Transverse colon (tissue), 4 donors: ENCODE measurements around the gene TNNT2. TPM values are rescaled to one million over a fixed set of nuclear protein-coding genes. Genes with fewer than 3 reads are reported as not detected.

Experiments used
- DNase-seq: peaks from one replicate; pipeline ENCODE4 v3.0.0-alpha.2; 2019
- H3K27ac ChIP-seq, 4 donors: fragments of 200-600 bp; sonication (generic); 2 replicates each; pipeline ENCODE4 v1.5.1; 2016 to 2018; ENCODE audit warnings: inconsistent platforms in 4 of 4
- H3K27me3 ChIP-seq: fragments of 200-600 bp; sonication (generic); 2 replicates; pipeline ENCODE4 v1.5.1; 2017; ENCODE audit warnings: inconsistent platforms
- H3K36me3 ChIP-seq, 4 donors: fragments of 200-600 bp; sonication (generic); 2 replicates each; pipeline ENCODE4 v1.5.1; 2017 to 2019; ENCODE audit warnings: inconsistent platforms in 4 of 4
- H3K4me1 ChIP-seq, 4 donors: fragments of 200-600 bp; sonication (generic); 2 replicates each; pipeline ENCODE4 v1.5.1; 2017 to 2020; ENCODE audit warnings: inconsistent platforms in 4 of 4
- H3K4me3 ChIP-seq, 4 donors: fragments of 200-600 bp; sonication (generic); 1 replicate in 1 of 4; 2 replicates in 3 of 4; pipeline versions ENCODE4 v1.5.1 to v1.6.1; 2017 to 2019; ENCODE audit warnings: inconsistent platforms in 4 of 4
- H3K9me3 ChIP-seq, 2 donors: fragments of 200-600 bp; sonication (generic); 2 replicates each; pipeline ENCODE4 v1.5.1; 2017 to 2019; ENCODE audit warnings: inconsistent platforms in 2 of 2
- EP300 ChIP-seq: sonication (generic); formaldehyde crosslinking; IDR thresholded peaks from one replicate; pipeline ENCODE4 v1.6.1; 2017; ENCODE audit warnings: antibody characterized with exemption, low read depth
- POLR2A ChIP-seq: fragments of 450-650 bp; IDR thresholded peaks from one replicate; pipeline ENCODE4 v1.6.1; 2016; ENCODE audit warnings: antibody characterized with exemption, mild to moderate bottlenecking, moderate library complexity
- POLR2AphosphoS5 ChIP-seq, 3 donors: sonication (generic); formaldehyde crosslinking; IDR thresholded peaks; one replicate each; pipeline ENCODE4 v1.6.1; 2016; ENCODE audit warnings: antibody characterized with exemption in 3 of 3
- WGBS, 2 donors: methylation state at CpG; one replicate each; pipeline ENCODE4 v1.1.5; 2018; ENCODE audit warnings: low coverage in 1 of 2; 5-methylcytosine and 5-hydroxymethylcytosine counted together
- in situ Hi-C, 4 donors: fragments of 200-750 bp; cut with MboI; loops; one replicate each; pipeline versions ENCODE4 v1.15.0 to v1.15.1; 2017; ENCODE audit warnings: low sequenced_read_pairs in 3 of 4, low pct_ligation_motif_present in 1 of 4, low pct_unique_long_range_greater_than_20kb in 1 of 4
- intact Hi-C: fragments of 100-400 bp; cut with DNase I; formaldehyde crosslinking; loops from one replicate; pipeline ENCODE4 v1.15.1; 2023; ENCODE audit warnings: low total_unique reads
- total RNA-seq, 4 donors: library from RNA; depleted of rRNA; stranded (reverse); fragments of >200 nt; gene quantifications; one replicate each; pipeline ENCODE4 v1.1.0, GENCODE V29; 2016
- TF ChIP-seq, protein P1 (sequence below), 5 experiments: fragments of 200-600 bp in 3 of 5; fragments of 450-650 bp in 2 of 5; sonication (generic) in 3 of 5; IDR thresholded peaks; 1 replicate in 2 of 5; 2 replicates in 3 of 5; pipeline ENCODE4 v1.5.1; 2016 to 2017; ENCODE audit warnings: antibody characterized with exemption in 5 of 5, inconsistent platforms in 3 of 5, mild to moderate bottlenecking in 2 of 5, moderate library complexity in 1 of 5

The TNNT2 gene
- total RNA-seq, 4 donors from 2014 or later, result 0.14 to 0.95 TPM; not detected in 2

DNA sequence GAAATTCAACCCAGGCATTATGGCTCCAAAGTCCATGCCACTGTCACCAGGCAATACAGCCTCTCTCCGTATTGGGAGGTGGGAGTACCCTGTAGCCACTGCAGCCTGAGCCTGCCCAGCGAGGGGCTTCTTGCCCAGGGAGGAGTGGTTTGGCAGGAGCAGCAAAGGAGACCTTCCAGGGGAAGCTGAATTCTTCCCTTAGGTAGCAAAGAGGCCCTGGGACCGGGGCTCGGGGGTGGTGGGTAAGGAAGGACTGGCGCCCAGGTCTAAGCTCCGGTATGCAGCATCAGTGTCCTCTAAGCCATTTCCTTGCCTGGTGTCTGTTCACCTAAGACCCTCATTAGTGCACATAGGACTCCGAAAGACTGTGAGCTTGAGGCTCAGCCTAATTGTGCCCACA, 17.0 kb downstream of the TNNT2 start:
- Histone ChIP-seq H3K9me3 (no peaks in the 10 kb centered on the region), H3K4me1 (no peaks in the 10 kb centered on the region), H3K4me3 (no peak overlapping the region), H3K36me3 (no peaks in the 10 kb centered on the region), H3K27ac (no peak overlapping the region), H3K27me3 (no peaks in the 10 kb centered on the region)
- TF ChIP-seq POLR2A (no peak), POLR2AphosphoS5 (IDR thresholded peaks at IDR 0.05) (no peak), EP300 (no peak)
- TF ChIP-seq, protein P1, sequence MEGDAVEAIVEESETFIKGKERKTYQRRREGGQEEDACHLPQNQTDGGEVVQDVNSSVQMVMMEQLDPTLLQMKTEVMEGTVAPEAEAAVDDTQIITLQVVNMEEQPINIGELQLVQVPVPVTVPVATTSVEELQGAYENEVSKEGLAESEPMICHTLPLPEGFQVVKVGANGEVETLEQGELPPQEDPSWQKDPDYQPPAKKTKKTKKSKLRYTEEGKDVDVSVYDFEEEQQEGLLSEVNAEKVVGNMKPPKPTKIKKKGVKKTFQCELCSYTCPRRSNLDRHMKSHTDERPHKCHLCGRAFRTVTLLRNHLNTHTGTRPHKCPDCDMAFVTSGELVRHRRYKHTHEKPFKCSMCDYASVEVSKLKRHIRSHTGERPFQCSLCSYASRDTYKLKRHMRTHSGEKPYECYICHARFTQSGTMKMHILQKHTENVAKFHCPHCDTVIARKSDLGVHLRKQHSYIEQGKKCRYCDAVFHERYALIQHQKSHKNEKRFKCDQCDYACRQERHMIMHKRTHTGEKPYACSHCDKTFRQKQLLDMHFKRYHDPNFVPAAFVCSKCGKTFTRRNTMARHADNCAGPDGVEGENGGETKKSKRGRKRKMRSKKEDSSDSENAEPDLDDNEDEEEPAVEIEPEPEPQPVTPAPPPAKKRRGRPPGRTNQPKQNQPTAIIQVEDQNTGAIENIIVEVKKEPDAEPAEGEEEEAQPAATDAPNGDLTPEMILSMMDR (IDR thresholded peaks at IDR 0.05), result no peak
- in situ Hi-C loops, result loop anchor here in 2 of 4 donors (25.0 kb wide), 1 partner anchor 98 kb away; no protein-coding TSS in a partner anchor
- DNase-seq, result no peak
- 76% methylated on average over 7 of the region's 7 CpGs; no CpG with 5 or more reads in 1 of the 2 donors for WGBS, 2 donors
- intact Hi-C loops, result loop anchor here (5.0 kb wide), 1 partner anchor 108 kb away; no protein-coding TSS in a partner anchor

DNA sequence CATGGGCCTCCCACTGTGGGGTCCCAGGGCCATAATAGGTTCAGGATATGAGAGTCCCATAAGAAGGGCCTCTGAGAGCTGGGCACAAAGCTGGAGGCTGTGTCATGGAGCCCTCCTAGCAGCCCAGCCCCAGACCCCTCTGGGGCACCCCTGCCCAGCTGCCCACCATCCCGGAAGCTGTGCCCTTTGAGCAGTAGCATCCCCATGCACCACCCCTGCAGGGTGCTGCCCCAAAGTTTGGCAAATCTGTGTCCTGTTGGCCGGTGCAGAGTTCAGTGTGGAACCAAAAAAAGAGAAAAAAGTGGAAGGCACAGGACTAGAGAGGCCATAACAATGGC, 17.6 kb downstream of the TNNT2 start:
- no peak for DNase-seq
- intact Hi-C loops, result loop anchor here (5.0 kb wide), 1 partner anchor 108 kb away; no protein-coding TSS in a partner anchor
- in situ Hi-C loops, result loop anchor here in 3 of 4 donors (10.0 to 25.0 kb wide), 2 partner anchors 95 to 98 kb away; no protein-coding TSS in a partner anchor
- no peaks in the 10 kb centered on the region for H3K36me3 ChIP-seq
- no peak overlapping the region for H3K27ac ChIP-seq
- H3K27me3 ChIP-seq, result no peaks in the 10 kb centered on the region
- no peak overlapping the region for H3K4me3 ChIP-seq
- no peaks in the 10 kb centered on the region for H3K4me1 ChIP-seq
- 84% methylated on average over 2 of the region's 2 CpGs; no CpG with 5 or more reads in 1 of the 2 donors for WGBS, 2 donors
- H3K9me3 ChIP-seq, result no peaks in the 10 kb centered on the region
- TF ChIP-seq EP300, result no peak
- TF ChIP-seq, protein P1 (IDR thresholded peaks at IDR 0.05), result no peak
- TF ChIP-seq POLR2A, result no peak
- no peak for TF ChIP-seq POLR2AphosphoS5 (IDR thresholded peaks at IDR 0.05)

DNA sequence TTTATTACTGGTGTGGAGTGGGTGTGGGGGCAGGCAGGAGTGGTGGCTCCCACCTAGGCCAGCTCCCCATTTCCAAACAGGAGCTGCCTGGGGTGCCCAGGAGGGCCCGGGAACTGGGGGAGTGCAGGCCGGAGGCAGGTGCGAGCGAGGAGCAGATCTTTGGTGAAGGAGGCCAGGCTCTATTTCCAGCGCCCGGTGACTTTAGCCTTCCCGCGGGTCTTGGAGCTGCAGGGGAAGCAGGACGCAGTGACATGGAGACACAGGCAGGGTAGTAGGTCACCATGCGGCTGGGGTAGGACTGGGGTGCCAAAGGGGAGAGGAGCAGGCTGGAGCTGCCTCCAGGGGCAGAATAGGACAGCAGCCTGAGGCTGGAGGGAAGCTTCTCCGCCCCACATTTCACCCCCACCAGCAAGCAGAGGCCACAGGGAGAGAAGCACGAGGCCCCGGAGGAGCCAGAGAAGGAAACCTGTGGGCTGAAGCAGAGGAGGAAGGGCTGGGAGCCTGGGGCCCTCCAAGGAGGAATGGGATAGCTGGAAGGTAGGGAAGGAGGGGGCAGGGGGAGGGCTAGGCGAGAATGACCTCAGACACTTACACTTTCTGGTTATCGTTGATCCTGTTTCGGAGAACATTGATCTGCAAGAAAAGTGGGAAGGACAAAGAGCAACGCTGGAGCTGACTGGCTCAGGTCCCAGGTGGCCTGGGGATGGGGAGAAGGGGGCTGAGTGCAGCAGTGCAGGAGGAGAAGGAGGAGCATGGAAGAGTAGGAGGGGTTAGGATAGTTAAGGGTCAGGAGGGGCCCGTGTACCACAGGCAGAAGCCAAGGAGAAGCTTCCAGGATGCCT, 18.2 kb downstream of the TNNT2 start:
- Histone ChIP-seq H3K4me3 (no peak overlapping the region), H3K36me3 (no peaks in the 10 kb centered on the region), H3K27me3 (no peaks in the 10 kb centered on the region), H3K4me1 (no peaks in the 10 kb centered on the region), H3K27ac (no peak overlapping the region), H3K9me3 (no peaks in the 10 kb centered on the region)
- no peak for DNase-seq
- intact Hi-C loops (no loop called here), in situ Hi-C loops (loop anchor here in 3 of 4 donors (10.0 to 25.0 kb wide), 2 partner anchors 94 to 97 kb away; no protein-coding TSS in a partner anchor)
- TF ChIP-seq POLR2A (no peak), POLR2AphosphoS5 (IDR thresholded peaks at IDR 0.05) (no peak), EP300 (no peak)
- TF ChIP-seq, protein P1 (IDR thresholded peaks at IDR 0.05), result no peak
- 48 to 80% methylated on average over 5 to 18 of the region's 18 CpGs for WGBS, 2 donors

DNA sequence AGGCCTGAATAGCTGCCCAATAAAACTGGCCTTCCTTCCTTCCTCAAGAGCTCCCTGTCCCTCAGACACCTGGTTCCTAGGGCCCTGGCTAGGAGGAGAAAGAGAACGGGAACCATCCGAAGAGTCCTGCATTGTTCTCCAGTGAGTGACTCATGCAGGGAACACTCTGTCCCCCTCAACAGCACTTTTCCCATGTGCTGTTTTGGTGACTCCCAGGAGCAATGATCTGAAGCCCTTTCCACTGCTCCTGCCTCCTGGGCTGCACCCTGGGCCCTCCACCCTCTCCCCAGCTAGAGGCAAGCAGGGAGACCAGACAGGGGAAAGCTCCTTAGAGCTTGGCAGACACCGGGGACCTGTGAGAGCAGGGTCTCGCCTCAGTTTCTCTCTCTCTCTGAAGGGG, 18.9 kb downstream of the TNNT2 start:
- no peaks in the 10 kb centered on the region for H3K36me3 ChIP-seq
- in situ Hi-C loops (loop anchor here in 3 of 4 donors (10.0 to 25.0 kb wide), 2 partner anchors 94 to 96 kb away; no protein-coding TSS in a partner anchor), intact Hi-C loops (no loop called here)
- no peak overlapping the region for H3K4me3 ChIP-seq
- peaks cover 3% of the 10 kb centered on the region for H3K27me3 ChIP-seq
- no peak overlapping the region for H3K27ac ChIP-seq
- 80% methylated on average over 3 of the region's 4 CpGs; no CpG with 5 or more reads in 1 of the 2 donors for WGBS, 2 donors
- H3K9me3 ChIP-seq, result no peaks in the 10 kb centered on the region
- no peak for DNase-seq
- H3K4me1 ChIP-seq, result no peaks in the 10 kb centered on the region
- TF ChIP-seq POLR2AphosphoS5 (IDR thresholded peaks at IDR 0.05) (no peak), POLR2A (no peak), EP300 (no peak)
- TF ChIP-seq, protein P1 (IDR thresholded peaks at IDR 0.05), result no peak
